GM18519 (cell line): ENCODE measurements around the gene SF1.
A peak's percentile ranks its signal among the peaks of the same experiment; 100 is the strongest.
"Not testable (repeated sequence)": the region's sequence is repeated elsewhere in the genome, so short reads cannot be mapped to it uniquely, and the experiment has no call there.

Source experiments
- ATAC-seq: cut with Tn5 transposase; IDR thresholded peaks from one replicate; pipeline ENCODE4 v1.9.1; 2021; ENCODE audit warnings: mild to moderate bottlenecking, moderate library complexity; ENCODE audit not compliant: unreplicated experiment, low FRiP score

The SF1 gene

GRCh38 chr11:64778473-64779298 is at the start of gene SF1:
TSS of gene SF1 (minus strand) at chr11:64778542. CDS start at chr11:64778392, 150 bp downstream.
- ATAC-seq: peak; percentile 55

- no peak for ATAC-seq
Measured at GRCh38 chr11:64827451-64827839, 49.1 kb upstream of the SF1 start.

GRCh38 chr11:64826578-64827450 is 48.5 kb upstream of the SF1 start:
- no peak for ATAC-seq

GRCh38 chr11:64826062-64826461 is 47.7 kb upstream of the SF1 start:
- no peak for ATAC-seq

GRCh38 chr11:64823568-64824119 is 45.3 kb upstream of the SF1 start:
- ATAC-seq: no peak

GRCh38 chr11:64817476-64817875 is 39.1 kb upstream of the SF1 start:
- no peak for ATAC-seq

GRCh38 chr11:64815433-64815832 is 37.1 kb upstream of the SF1 start:
- not testable (repeated sequence) for ATAC-seq

GRCh38 chr11:64814712-64815187 is 36.4 kb upstream of the SF1 start:
- ATAC-seq: peak; percentile 47

- no peak for ATAC-seq
Measured at GRCh38 chr11:64813826-64814225, 35.5 kb upstream of the SF1 start.

GRCh38 chr11:64810891-64811272 is 32.5 kb upstream of the SF1 start:
- no peak for ATAC-seq

- no peak for ATAC-seq
Measured at GRCh38 chr11:64810271-64810890, 32.0 kb upstream of the SF1 start, which contains the start of gene MEN1. TSS of gene MEN1 (minus strand) at chr11:64810551. CDS start at chr11:64810109, 442 bp downstream.

- ATAC-seq: no peak
Measured at GRCh38 chr11:64809781-64810241, 31.5 kb upstream of the SF1 start.

GRCh38 chr11:64805481-64805880 is 27.1 kb upstream of the SF1 start:
- ATAC-seq: no peak

GRCh38 chr11:64804346-64805210 is 26.2 kb upstream of the SF1 start:
- no peak for ATAC-seq

- no peak for ATAC-seq
Measured at GRCh38 chr11:64803846-64804345, 25.6 kb upstream of the SF1 start.

- ATAC-seq: no peak
Measured at GRCh38 chr11:64803158-64803845, 25.0 kb upstream of the SF1 start, which contains the start of gene MAP4K2. TSS of gene MAP4K2 (minus strand) at chr11:64803214. CDS start at chr11:64803149, 65 bp downstream.

GRCh38 chr11:64802370-64803157 is 24.2 kb upstream of the SF1 start:
- no peak for ATAC-seq
